OCI-M2 (cell line): ENCODE measurements around the gene CHRNE.
"Not testable (repeated sequence)": the region's sequence is repeated elsewhere in the genome, so short reads cannot be mapped to it uniquely, and the experiment has no call there.

Source experiments
- DNase-seq: peaks from one replicate; lab custom pipeline; 2025; ENCODE audit not compliant: unreplicated experiment; lab: John Stamatoyannopoulos, UW

CHRNE gene

GRCh38 chr17:4908301-4908700 lies 5.4 kb upstream of the CHRNE start:
- no peak for DNase-seq

GRCh38 chr17:4906642-4907041 lies 3.7 kb upstream of the CHRNE start:
- DNase-seq, result not testable (repeated sequence)

GRCh38 chr17:4902540-4902939 lies 358 bp downstream of the CHRNE start:
- no peak for DNase-seq

GRCh38 chr17:4901648-4902344 lies 1.1 kb downstream of the CHRNE start:
- DNase-seq, result no peak

GRCh38 chr17:4901108-4901647 lies 1.7 kb downstream of the CHRNE start:
- no peak for DNase-seq

DNA sequence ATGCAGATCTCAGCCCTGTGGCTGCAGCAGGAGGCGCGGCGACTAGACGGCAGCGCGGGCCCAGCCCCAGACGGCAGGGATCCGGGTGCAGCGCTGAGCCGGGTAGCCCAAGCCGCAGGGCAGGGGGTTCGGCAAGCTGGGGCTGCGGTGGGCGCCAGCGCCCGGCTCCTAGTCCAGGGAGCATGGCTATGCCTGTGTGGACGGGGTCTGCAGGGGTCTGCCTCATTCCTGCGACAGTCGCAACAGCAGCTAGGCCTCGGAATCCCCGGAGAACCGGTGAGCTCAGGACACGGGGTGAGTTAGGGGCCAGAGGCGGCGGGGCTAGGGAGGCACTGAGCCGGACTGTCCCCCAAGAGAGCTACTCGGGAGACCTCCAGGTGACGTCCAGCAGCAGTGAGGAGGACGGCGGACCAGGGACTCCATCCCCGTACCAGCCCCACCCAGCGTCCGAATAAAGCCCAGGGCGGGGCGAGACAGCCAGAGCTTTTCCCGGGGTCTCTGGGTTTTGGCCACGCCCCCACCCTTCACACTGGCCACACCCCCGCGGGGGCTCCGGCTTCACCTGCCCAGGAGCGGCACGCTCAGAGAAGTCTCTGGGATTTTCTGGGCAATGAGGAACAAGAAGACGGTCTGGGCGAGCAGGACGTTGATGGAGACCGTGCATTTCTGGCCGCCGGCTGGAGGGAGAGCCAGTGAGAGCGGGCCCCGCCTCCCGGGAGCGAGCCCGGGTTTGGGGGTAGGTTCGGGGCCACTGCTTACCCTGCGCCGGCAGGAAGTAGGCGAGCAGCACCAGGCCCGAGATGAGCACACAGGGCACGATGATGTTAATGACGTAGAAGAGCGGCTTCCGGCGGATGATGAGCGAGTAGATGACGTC lies 2.4 kb downstream of the CHRNE start:
- no peak for DNase-seq

DNA sequence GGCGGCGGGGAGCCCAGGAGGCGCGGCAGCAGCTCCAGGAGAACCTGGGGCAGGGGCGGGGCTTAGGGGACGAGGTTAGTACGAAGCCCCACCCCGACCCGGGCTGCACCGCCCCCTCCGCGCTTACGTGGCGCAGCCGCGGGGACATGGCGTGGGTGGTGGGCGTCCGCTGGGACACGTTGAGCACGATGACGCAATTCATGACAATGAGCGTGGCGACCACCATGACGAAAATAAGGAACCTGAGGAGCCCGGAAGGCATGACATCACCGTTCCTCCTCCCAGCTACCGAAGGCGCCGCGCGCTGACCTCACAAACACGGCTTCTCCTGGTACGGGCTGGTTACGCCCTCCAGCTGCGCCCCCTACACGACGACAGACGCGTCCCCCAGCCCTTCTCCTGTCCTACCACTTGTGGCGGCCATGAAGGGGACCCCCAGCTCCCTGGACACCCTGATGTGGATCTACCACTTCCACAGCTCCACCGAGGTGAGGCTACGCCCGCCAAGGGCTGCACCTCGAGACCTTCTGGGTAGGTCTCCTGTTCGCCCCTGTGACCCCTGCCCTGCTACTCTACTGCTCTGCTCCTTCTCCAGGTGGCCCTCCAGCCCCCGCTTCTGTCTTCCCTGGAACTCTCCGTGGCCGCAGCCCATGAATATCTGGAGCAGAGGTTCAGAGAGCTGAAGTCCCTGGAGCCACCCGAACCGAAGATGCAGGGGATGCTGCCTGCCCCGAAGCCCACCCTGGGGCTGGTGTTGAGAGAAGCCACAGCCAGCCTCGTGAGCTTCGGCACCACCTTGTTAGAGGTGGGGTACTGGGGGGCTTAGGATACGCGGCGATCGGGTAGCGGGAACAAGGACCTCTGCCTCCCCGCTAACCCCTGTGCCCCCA lies 3.3 kb downstream of the CHRNE start, which contains the start of gene C17orf107:
Gene C17orf107, plus strand, starts transcription at position 196 of the 890 bp plus-strand sequence. Its CDS starts 227 bp downstream, at position 423.
- no peak for DNase-seq

DNA sequence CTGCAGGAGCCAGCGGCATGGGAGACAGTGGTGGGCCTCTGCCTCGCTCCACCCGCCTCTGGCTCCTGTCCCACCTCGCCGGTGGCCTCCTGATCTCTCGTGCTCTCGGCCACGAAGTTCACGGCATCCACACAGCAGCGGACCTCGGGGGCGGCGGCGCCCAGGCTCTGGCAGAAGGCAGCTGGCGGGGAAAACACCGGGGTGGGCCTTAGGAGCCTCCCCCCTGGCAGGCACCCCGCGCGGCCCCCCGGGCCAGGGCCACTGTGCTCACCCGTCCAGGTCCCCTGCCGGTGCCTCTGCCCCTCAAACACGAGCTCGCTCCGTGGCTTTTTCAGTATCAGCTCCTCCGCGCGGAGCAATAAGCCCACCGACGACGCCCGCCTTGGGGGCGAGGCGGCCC lies 4.0 kb downstream of the CHRNE start:
- DNase-seq, result no peak

GRCh38 chr17:4898351-4898750 lies 4.5 kb downstream of the CHRNE start:
- no peak for DNase-seq

- no peak for DNase-seq
Observed at GRCh38 chr17:4897785-4898184, 5.1 kb downstream of the CHRNE start.

GRCh38 chr17:4897198-4897687 lies 5.7 kb downstream of the CHRNE start:
- no peak for DNase-seq

DNA sequence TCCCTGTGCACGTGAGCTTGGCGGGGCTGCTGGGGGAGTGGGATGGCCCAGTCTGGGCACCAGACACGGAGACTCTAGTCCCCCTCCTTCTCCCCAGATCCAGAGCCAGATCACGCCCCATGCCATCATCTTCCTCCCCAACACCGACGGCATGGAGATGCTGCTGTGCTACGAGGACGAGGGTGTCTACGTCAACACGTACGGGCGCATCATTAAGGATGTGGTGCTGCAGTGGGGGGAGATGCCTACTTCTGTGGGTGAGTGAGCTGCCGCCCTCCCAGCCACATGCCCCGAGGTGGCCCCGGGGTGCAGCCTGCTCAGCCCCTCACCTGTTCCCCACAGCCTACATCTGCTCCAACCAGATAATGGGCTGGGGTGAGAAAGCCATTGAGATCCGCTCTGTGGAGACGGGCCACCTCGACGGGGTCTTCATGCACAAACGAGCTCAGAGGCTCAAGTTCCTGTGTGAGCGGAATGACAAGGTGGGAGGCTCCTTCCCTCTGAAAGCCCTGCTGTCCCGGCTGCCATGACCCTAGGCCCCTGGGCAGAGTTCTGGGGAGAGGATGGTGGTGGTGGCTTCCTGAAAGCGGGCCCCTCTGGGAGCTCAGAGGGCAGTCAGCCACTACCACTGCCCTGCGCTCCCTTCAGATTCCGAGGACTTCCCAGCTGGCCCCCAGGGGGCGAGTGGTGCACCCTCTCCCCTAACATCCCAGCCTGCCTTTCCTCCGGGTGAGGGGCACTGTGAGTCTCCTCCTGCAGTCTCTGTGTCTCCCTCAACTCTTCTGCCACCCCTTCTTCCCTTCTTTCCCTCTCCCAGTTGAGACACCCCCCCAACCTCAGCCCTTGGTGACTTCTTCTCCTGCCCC lies 6.3 kb downstream of the CHRNE start:
- no peak for DNase-seq

GRCh38 chr17:4895657-4896331 lies 7.1 kb downstream of the CHRNE start:
- DNase-seq, result no peak

- no peak for DNase-seq
Observed at GRCh38 chr17:4895121-4895520, 7.8 kb downstream of the CHRNE start.

GRCh38 chr17:4893721-4894560 lies 9.0 kb downstream of the CHRNE start:
- DNase-seq, result no peak

GRCh38 chr17:4893272-4893671 lies 9.6 kb downstream of the CHRNE start:
- DNase-seq, result no peak

DNA sequence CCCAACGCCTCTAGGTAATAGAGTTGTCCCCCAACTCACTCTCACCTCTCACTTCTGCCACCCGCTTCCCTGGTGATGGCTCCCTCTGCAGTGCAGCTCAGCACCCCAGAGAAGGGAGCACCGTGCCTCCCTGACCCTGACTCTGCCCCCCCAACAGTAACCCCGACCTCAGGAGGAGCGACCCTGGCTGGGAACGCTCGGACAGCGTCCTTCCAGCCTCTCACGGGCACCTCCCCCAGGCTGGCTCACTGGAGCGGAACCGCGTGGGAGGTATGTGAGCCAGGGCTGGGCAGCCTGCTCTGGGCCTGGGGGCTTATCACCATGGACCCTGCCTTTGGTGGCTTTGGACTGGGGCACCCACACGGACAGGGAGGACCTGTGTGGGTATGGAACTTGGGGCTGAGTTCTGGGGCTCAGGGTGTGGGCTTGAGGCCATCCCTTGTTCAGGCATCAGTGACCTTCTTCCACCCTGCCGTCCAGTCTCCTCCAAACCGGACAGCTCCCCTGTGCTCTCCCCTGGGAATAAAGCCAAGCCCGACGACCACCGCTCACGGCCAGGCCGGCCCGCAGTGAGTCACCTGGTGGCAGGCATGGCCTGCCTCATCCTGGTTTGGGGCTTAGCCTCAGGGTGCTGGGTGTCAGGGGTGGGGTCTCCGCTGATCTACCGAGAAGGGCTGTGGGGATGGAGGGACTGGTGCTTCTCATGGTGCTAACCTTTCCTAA lies 10.2 kb downstream of the CHRNE start:
- no peak for DNase-seq
